Subcutaneous abdominal adipose tissue (tissue), 5 donors: ENCODE results near the gene ALDH8A1.

Source experiments
- H3K27ac ChIP-seq: one replicate; pipeline ENCODE4 v1.7.0; 2013; ENCODE audit warnings: low read depth, mild to moderate bottlenecking, inconsistent platforms, low read length, moderate library complexity
- H3K27me3 ChIP-seq, 5 donors: one replicate each; pipeline ENCODE4 v1.7.0; 2013; ENCODE audit warnings: low read length in 5 of 5, inconsistent platforms in 1 of 5; ENCODE audit not compliant: control insufficient read depth in 5 of 5, insufficient read depth in 4 of 5
- H3K36me3 ChIP-seq, 5 donors: one replicate each; pipeline ENCODE4 v1.7.0; 2013; ENCODE audit warnings: low read length in 5 of 5; ENCODE audit not compliant: control insufficient read depth in 5 of 5, insufficient read depth in 5 of 5
- H3K4me1 ChIP-seq, 5 donors: one replicate each; pipeline ENCODE4 v1.7.0; 2013; ENCODE audit warnings: low read length in 5 of 5, mild to moderate bottlenecking in 3 of 5, moderate library complexity in 1 of 5; ENCODE audit not compliant: control insufficient read depth in 5 of 5, insufficient read depth in 5 of 5
- H3K4me3 ChIP-seq, 5 donors: one replicate each; pipeline ENCODE4 v1.7.0; 2013; ENCODE audit warnings: low read length in 5 of 5, low read depth in 1 of 5
- H3K9ac ChIP-seq, 5 donors: one replicate each; pipeline ENCODE4 v1.7.0; 2013; ENCODE audit warnings: low read length in 5 of 5, mild to moderate bottlenecking in 4 of 5, moderate library complexity in 3 of 5
- H3K9me3 ChIP-seq, 5 donors: one replicate each; pipeline ENCODE4 v1.7.0; 2013; ENCODE audit warnings: low read length in 5 of 5; ENCODE audit not compliant: control insufficient read depth in 5 of 5
- donor health status: healthy.
- donor health status: healthy.
- donor health status: healthy.
- donor health status: healthy.
- donor health status: healthy.

ALDH8A1 gene, protein sequence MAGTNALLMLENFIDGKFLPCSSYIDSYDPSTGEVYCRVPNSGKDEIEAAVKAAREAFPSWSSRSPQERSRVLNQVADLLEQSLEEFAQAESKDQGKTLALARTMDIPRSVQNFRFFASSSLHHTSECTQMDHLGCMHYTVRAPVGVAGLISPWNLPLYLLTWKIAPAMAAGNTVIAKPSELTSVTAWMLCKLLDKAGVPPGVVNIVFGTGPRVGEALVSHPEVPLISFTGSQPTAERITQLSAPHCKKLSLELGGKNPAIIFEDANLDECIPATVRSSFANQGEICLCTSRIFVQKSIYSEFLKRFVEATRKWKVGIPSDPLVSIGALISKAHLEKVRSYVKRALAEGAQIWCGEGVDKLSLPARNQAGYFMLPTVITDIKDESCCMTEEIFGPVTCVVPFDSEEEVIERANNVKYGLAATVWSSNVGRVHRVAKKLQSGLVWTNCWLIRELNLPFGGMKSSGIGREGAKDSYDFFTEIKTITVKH

DNA sequence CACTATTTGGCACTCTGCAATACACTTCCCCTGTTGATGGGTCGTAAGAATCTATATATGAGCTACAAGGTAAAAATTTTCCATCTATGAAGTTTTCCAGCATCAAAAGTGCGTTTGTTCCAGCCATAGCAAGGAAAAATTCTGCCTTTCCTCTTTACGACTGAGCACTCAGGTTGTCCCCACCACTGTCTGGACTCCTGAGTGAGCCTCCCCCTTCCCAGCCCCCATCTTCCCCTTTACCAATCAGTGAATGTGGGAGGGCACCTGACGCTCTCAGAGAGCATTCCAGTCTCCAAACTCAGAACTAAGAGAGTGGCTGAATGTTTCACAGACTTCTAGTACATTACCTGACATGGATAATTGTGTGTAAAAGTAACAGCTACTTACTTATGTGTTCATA, at the start of gene ALDH8A1:
ALDH8A1 (minus strand) TSS at position 175 of the 400 bp plus-strand sequence; CDS start at position 127, 48 bp downstream.
- Histone ChIP-seq H3K27me3 (peaks cover 0 to 3% (median 0%) of the 10 kb centered on the region in 5 donors), H3K9me3 (no peaks in the 10 kb centered on the region), H3K9ac (no peak within 1 kb of the TSS), H3K36me3 (no peaks in the 10 kb centered on the region), H3K4me3 (no peak within 1 kb of the TSS), H3K4me1 (no peaks in the 10 kb centered on the region), H3K27ac (no peak within 1 kb of the TSS)

DNA sequence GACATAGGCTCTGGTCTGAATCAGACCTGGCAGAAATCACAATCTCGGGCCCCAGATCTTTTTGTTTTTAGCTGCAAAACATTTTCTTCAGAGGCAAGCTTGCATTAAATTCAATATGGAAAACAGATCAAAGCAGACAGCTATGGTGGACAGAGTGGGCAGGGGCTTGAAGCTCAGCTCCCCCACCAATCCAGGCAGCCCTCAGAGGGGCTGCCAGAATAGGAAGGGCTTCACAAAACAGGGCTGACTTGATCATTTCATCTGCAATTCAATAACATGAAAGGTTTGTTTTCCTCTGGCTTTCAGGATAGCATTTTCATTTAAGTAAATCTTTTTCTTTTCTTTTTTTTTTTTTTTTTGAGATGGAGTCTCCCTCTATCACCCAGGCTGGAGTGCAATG, 49.2 kb upstream of the ALDH8A1 start:
- Histone ChIP-seq H3K4me3 (no peak overlapping the region), H3K27me3 (no peaks in the 10 kb centered on the region), H3K27ac (no peak overlapping the region), H3K9me3 (no peaks in the 10 kb centered on the region), H3K4me1 (no peaks in the 10 kb centered on the region), H3K36me3 (peaks cover 7 to 29% (median 12%) of the 10 kb centered on the region in 5 donors), H3K9ac (no peak overlapping the region)

DNA sequence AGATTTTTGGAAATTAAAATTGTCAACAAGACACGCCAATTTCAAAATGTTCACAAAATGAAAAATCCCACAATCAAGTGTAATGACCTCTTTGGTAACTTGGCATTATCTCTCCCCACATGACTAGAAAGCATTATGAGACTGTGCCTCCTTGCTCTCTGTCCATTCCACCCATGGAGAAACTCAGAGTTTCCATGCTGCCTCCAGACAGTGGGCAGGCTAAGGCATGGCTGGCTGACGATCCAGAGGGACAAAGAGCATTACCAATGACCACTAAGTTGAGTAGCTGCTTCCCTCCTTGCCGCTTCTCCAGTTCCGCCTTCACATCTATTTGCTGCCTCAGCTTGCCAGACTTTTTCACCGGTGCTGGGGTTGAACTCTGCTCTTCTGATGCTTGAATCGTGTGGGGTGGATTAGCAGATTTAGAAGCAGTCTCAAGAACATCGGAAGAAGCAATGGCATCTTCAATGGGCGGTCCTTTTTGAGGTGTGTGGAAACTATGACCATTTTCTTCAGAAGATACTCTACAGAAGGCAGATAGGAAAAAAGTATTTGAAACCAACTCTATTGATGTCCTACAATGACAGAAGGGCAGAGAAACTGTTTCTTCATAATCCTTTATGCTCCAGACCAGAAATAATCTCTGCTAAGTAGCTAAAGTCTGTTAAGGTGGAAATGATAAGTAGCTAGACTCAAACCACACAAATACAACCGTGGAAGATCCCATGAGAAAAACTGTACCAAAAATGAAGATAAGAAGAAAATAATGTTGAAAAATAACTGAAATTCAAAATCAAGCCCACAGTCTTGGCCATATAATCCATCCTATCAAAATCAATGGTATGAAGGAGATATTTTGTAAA, 47.5 kb upstream of the ALDH8A1 start:
- no peaks in the 10 kb centered on the region for H3K9me3 ChIP-seq
- H3K4me1 ChIP-seq = no peaks in the 10 kb centered on the region
- H3K4me3 ChIP-seq = no peak overlapping the region
- H3K36me3 ChIP-seq = peaks cover 10 to 39% (median 27%) of the 10 kb centered on the region in 5 donors
- H3K27me3 ChIP-seq = no peaks in the 10 kb centered on the region
- H3K9ac ChIP-seq = no peak overlapping the region
- H3K27ac ChIP-seq = no peak overlapping the region

DNA sequence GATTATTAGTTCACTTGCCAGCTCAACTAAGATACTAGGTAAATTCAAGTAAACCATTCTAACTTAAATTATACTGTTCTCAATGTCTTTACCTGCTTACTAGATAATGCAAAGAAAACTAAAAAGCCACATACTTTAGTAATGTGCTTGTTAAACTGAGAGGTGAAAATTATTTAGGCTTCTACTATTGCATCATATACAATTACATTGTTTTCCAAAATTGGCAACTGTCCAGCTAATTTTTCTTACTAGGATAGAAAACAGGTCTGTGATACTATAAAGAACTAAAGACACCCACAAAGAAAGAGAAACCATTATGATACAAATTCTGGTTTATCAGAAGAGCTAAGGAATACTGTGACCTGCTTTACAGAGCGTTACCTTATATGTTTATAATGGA, 45.6 kb upstream of the ALDH8A1 start:
- Histone ChIP-seq H3K4me1 (no peaks in the 10 kb centered on the region), H3K36me3 (peaks cover 25 to 48% (median 36%) of the 10 kb centered on the region in 5 donors), H3K9me3 (no peaks in the 10 kb centered on the region), H3K9ac (no peak overlapping the region), H3K27ac (no peak overlapping the region), H3K4me3 (no peak overlapping the region), H3K27me3 (no peaks in the 10 kb centered on the region)

- Histone ChIP-seq H3K9ac (no peak overlapping the region), H3K27ac (no peak overlapping the region), H3K9me3 (no peaks in the 10 kb centered on the region), H3K27me3 (no peaks in the 10 kb centered on the region), H3K4me1 (no peaks in the 10 kb centered on the region), H3K36me3 (peaks cover 25 to 54% (median 44%) of the 10 kb centered on the region in 5 donors), H3K4me3 (no peak overlapping the region)
These were observed 44.5 kb upstream of the ALDH8A1 start for GRCh38 chr6:134994431-134994830.

GRCh38 chr6:134992155-134992554, 42.3 kb upstream of the ALDH8A1 start:
- peaks cover 22 to 55% (median 47%) of the 10 kb centered on the region in 5 donors for H3K36me3 ChIP-seq

DNA sequence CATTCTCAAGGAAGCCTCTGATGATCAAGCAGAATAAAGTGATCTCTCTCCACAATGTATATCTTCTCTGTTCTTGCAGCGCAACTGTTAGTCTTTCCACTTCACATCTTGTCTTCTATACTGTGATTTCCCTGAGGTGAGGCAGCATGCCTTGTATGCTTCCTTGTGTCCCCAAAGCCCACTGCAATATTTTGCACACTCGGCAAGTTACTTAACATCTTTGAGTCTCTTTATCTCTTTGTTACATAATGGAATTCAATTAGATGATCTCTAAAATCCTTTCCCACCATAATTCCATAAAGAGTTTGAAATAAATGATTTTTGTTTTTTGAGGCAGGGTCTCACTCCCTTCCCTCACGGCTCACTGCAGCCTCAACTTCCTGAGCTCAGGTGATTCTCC, 40.4 kb upstream of the ALDH8A1 start:
- H3K9me3 ChIP-seq = no peaks in the 10 kb centered on the region
- H3K27ac ChIP-seq = no peak overlapping the region
- H3K27me3 ChIP-seq = no peaks in the 10 kb centered on the region
- H3K9ac ChIP-seq = no peak overlapping the region
- H3K4me1 ChIP-seq = no peaks in the 10 kb centered on the region
- peaks cover 16 to 53% (median 45%) of the 10 kb centered on the region in 5 donors for H3K36me3 ChIP-seq
- H3K4me3 ChIP-seq = no peak overlapping the region

More at GRCh38 chr6:134992155-134992554, 42.3 kb upstream of the ALDH8A1 start:
- Histone ChIP-seq H3K27ac (no peak overlapping the region), H3K9me3 (no peaks in the 10 kb centered on the region), H3K27me3 (no peaks in the 10 kb centered on the region), H3K4me1 (no peaks in the 10 kb centered on the region), H3K9ac (no peak overlapping the region), H3K4me3 (no peak overlapping the region)

GRCh38 chr6:134984821-134985220, 34.9 kb upstream of the ALDH8A1 start:
- H3K27me3 ChIP-seq = no peaks in the 10 kb centered on the region
- no peak overlapping the region for H3K9ac ChIP-seq

GRCh38 chr6:134983823-134984222, 33.9 kb upstream of the ALDH8A1 start:
- Histone ChIP-seq H3K36me3 (peaks cover 28 to 54% (median 37%) of the 10 kb centered on the region in 5 donors), H3K9me3 (no peaks in the 10 kb centered on the region), H3K27ac (no peak overlapping the region), H3K4me1 (peaks cover 0 to 4% (median 0%) of the 10 kb centered on the region in 5 donors), H3K9ac (no peak overlapping the region), H3K4me3 (no peak overlapping the region), H3K27me3 (no peaks in the 10 kb centered on the region)

More at GRCh38 chr6:134984821-134985220, 34.9 kb upstream of the ALDH8A1 start:
- Histone ChIP-seq H3K36me3 (peaks cover 23 to 53% (median 37%) of the 10 kb centered on the region in 5 donors), H3K27ac (no peak overlapping the region), H3K9me3 (no peaks in the 10 kb centered on the region), H3K4me3 (no peak overlapping the region), H3K4me1 (peaks cover 0 to 4% (median 0%) of the 10 kb centered on the region in 5 donors)
